HUES6 (cell line): Measurements from ENCODE around the gene TRMT13.
A peak's percentile ranks its signal among the peaks of the same experiment; 100 is the strongest.

ENCODE experiments used
- H3K27ac ChIP-seq: 2 replicates; pipeline ENCODE4 v1.7.0; 2013; ENCODE audit warnings: low read depth, mild to moderate bottlenecking, low read length, inconsistent platforms
- H3K27me3 ChIP-seq: 2 replicates; pipeline ENCODE4 v1.6.1; 2013; ENCODE audit warnings: low read length; ENCODE audit not compliant: control insufficient read depth, insufficient read depth
- H3K36me3 ChIP-seq: 2 replicates; pipeline ENCODE4 v1.6.1; 2013; ENCODE audit warnings: low read length; ENCODE audit not compliant: control insufficient read depth, insufficient read depth
- H3K4me1 ChIP-seq: 2 replicates; pipeline ENCODE4 v1.6.1; 2013; ENCODE audit warnings: low read length; ENCODE audit not compliant: control insufficient read depth, insufficient read depth
- H3K4me3 ChIP-seq: 2 replicates; pipeline ENCODE4 v1.5.1; 2013; ENCODE audit warnings: low read depth, low read length
- H3K9ac ChIP-seq: one replicate; pipeline ENCODE4 v1.6.1; 2013; ENCODE audit warnings: mild to moderate bottlenecking, low read length
- H3K9me3 ChIP-seq: 2 replicates; pipeline ENCODE4 v1.6.1; 2013; ENCODE audit warnings: low read depth, low read length; ENCODE audit not compliant: control insufficient read depth, insufficient read depth

The TRMT13 gene

DNA sequence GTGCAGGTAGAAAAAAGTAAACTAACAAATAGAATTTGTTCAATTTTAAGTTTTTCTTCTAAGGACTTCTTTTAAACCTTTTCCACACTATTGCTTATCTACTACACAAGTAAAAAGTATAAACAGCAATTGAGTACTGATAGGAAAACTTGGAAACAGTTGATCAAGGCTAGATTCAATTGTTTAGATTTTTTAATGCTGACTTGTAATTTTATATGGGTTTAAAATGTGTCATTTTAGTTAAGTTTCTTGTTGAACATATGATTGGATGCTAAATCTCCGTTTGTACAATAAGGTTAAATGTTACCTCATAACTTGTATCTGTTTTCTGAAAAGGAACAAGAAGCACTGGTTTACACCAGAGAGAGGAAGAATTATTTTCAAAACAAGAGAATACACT, 5.7 kb upstream of the TRMT13 start:
- no peaks in the 10 kb centered on the region for H3K27me3 ChIP-seq
- H3K9ac ChIP-seq: no peak overlapping the region
- no peak overlapping the region for H3K27ac ChIP-seq
- H3K9me3 ChIP-seq: no peaks in the 10 kb centered on the region
- H3K36me3 ChIP-seq: peaks cover 11% of the 10 kb centered on the region; the same call in 1 of the 2 replicates
- H3K4me1 ChIP-seq: 0 out of 2 replicates have a peak, but pooled peaks cover 6% of the 10 kb centered on the region
- H3K4me3 ChIP-seq: no peak overlapping the region

DNA sequence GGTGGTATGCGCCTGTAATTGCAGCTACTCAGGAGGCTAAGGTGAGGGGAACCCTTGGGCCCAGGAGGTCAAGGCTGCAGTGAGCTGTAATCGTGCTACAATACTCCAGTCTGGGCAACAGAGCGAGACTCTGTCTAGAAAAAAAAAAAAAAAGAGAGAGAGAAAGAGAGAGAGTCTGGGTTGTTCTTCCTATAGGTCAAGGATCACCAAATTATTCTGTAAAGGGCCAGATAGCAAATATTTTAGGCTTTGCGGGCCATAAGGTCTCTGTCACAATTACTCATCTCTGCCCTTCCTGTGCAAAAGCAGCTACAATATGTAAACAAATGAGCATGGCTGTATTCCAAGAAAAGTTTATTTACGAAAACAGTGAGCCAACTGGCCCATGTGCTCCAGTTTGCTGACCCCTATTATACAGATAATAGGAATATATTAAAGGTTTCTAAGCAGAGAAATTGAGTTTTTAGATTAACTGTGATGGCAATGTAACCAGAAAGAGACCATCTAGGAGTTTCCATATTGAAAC, 2.3 kb upstream of the TRMT13 start:
- no peak overlapping the region for H3K4me3 ChIP-seq
- no peaks in the 10 kb centered on the region for H3K9me3 ChIP-seq
- H3K9ac ChIP-seq: no peak overlapping the region
- H3K27ac ChIP-seq: no peak overlapping the region
- 0 out of 2 replicates have a peak, but pooled peaks cover 6% of the 10 kb centered on the region for H3K4me1 ChIP-seq
- H3K27me3 ChIP-seq: no peaks in the 10 kb centered on the region
- H3K36me3 ChIP-seq: no peaks in the 10 kb centered on the region

DNA sequence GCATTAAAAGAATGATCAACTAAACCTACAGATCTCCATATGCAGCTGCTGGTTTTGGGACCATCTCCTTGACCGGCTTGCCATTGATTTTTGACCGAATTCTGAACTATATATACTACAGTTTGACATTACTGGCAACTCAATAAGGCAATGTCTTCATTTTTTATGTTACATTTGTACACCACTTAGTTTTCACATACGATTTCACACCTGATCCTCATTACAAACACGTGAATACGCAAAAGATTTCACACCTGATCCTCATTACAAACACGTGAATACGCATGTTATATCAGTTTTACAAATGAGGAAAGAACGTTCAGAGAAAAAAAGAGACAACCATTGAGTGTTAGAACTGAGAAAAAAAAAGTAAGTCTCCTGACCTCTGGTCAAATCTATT, 1.3 kb upstream of the TRMT13 start:
- H3K27me3 ChIP-seq: no peaks in the 10 kb centered on the region
- H3K4me1 ChIP-seq: 0 out of 2 replicates have a peak, but pooled peaks cover 6% of the 10 kb centered on the region
- peak overlapping the region; percentile 89 for H3K4me3 ChIP-seq
- no peak overlapping the region for H3K27ac ChIP-seq
- H3K36me3 ChIP-seq: no peaks in the 10 kb centered on the region
- H3K9me3 ChIP-seq: no peaks in the 10 kb centered on the region
- peak overlapping the region; percentile 88 for H3K9ac ChIP-seq

DNA sequence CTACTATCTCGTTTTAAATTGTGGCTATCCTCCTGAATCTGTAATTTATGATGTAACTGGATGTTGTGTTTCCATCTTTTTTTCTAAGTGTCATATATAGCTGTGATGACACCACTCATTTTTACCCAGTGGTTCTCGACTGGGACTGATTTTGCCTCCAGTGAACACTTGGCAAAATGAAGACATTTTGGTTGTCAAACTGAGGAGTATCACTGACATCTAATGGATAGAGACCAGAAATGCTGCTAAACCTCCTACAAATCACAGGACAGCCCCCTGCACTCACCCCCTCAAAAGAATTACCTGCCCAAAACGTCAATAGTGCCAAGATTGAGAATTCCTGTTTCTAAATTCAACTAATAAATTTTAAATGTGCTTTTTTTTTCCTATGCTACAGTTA, 1.9 kb downstream of the TRMT13 start:
- Histone ChIP-seq H3K36me3 (peaks cover 29% of the 10 kb centered on the region), H3K4me3 (no peak overlapping the region), H3K27me3 (no peaks in the 10 kb centered on the region), H3K4me1 (0 out of 2 replicates have a peak, but pooled peaks cover 6% of the 10 kb centered on the region), H3K27ac (no peak overlapping the region), H3K9me3 (no peaks in the 10 kb centered on the region), H3K9ac (no peak overlapping the region)

DNA sequence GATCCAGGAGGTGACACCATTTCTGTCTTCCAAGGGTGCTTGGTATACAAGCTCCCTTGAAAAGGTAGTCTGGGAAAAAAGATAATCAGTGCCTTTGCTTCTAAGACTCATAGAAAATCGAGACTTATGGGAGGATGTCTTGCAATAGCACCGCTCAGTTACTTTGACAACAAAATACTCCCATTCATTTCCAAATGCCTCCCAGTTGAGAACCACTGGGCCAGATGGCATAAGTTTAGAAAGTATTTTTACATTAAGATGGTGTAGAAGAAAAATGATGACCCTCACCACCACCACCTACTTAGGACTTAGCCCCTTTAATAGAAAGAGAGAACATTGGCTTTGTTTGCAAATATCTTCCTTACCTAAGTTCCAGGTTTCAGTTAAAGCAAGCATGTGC, 4.6 kb downstream of the TRMT13 start:
- no peaks in the 10 kb centered on the region for H3K27me3 ChIP-seq
- no peak overlapping the region for H3K9ac ChIP-seq
- H3K9me3 ChIP-seq: no peaks in the 10 kb centered on the region
- no peak overlapping the region for H3K4me3 ChIP-seq
- H3K36me3 ChIP-seq: peaks cover 57% of the 10 kb centered on the region
- H3K27ac ChIP-seq: no peak overlapping the region
- H3K4me1 ChIP-seq: no peaks in the 10 kb centered on the region

DNA sequence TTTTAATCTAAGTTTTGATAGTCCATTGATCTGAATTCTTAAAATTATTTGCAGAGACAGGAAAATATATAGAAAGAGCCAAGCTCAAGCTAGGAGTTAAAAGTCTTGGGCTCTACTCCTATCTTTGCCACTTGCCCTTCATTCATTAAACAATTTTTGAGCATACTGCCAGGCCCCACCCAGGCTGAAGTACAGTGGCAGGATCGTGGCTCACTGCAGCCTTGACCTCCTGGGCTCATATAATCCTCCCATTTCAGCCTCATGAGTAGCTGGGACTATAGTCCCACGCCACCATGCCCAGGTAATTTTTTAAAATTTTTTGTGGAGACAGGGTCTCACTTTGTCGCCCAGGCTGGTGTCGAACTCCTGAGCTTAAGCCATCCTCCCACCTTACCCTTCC, 8.2 kb downstream of the TRMT13 start:
- H3K27ac ChIP-seq: no peak overlapping the region
- no peaks in the 10 kb centered on the region for H3K27me3 ChIP-seq
- H3K4me3 ChIP-seq: no peak overlapping the region
- H3K4me1 ChIP-seq: no peaks in the 10 kb centered on the region
- H3K9ac ChIP-seq: no peak overlapping the region
- H3K36me3 ChIP-seq: peaks cover 91% of the 10 kb centered on the region
- H3K9me3 ChIP-seq: no peaks in the 10 kb centered on the region

DNA sequence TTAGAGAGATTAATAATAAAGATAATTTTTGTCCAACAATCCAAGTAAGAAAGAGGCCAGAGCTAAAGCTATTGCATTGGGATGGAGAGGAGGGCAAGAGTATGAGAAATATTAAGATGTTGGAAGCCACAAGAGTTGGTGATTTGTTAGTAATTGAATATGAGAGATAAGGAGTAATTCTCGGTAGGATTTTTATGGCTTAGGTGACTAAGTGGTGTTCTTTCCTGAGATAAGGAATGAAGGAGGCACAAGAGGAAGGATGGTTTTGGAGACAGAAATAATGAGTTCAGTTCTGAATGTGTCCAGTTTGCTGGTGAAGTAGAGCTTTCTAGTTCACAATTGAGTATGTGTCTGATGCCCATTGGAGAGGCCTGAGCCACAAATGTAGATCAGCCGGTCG, 9.4 kb downstream of the TRMT13 start:
- Histone ChIP-seq H3K4me1 (no peaks in the 10 kb centered on the region), H3K9ac (no peak overlapping the region), H3K4me3 (no peak overlapping the region), H3K27me3 (no peaks in the 10 kb centered on the region), H3K9me3 (no peaks in the 10 kb centered on the region), H3K27ac (no peak overlapping the region), H3K36me3 (peaks cover 87% of the 10 kb centered on the region)

DNA sequence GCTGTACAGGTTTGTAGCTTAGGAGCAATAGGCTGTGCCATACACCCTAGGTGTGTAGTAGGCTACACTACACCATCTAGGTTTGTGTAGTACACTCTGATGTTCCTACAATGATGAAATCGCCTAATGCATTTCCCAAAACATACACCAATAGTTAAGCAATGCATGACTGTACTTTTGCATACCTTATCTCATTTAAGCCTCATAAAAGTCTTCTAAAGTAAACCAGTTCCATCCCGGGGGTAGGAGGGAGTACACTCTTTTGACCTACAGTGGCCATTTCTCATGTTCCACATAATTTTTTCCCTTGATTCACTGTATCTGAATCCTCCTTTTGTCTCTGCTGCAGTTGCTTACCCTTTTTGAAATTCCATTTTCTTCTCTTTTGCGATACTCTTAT, 12.2 kb downstream of the TRMT13 start:
- Histone ChIP-seq H3K4me1 (no peaks in the 10 kb centered on the region), H3K27me3 (no peaks in the 10 kb centered on the region), H3K4me3 (no peak overlapping the region), H3K9ac (no peak overlapping the region), H3K27ac (no peak overlapping the region), H3K36me3 (peaks cover 74% of the 10 kb centered on the region), H3K9me3 (no peaks in the 10 kb centered on the region)

DNA sequence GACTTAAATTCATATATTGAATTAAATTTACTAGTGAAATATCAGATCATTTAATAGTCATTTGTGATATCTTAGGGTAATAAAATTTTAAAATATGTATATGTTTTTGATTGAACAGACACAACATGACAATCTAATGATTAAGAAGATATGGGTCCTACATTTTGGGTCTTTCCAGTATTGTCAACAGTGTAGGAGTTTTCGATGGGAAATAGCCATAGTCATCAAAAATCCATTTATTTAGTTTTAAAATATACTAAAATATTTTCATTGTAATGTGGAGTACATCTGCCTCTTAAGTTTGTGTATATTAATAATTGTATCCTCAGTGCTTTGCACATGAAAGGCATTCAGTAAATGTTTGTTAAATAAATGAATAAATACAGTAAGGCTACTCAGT, 14.0 kb downstream of the TRMT13 start:
- Histone ChIP-seq H3K9me3 (no peaks in the 10 kb centered on the region), H3K4me1 (no peaks in the 10 kb centered on the region), H3K9ac (no peak overlapping the region), H3K27ac (no peak overlapping the region), H3K4me3 (no peak overlapping the region), H3K27me3 (no peaks in the 10 kb centered on the region), H3K36me3 (peaks cover 55% of the 10 kb centered on the region)

DNA sequence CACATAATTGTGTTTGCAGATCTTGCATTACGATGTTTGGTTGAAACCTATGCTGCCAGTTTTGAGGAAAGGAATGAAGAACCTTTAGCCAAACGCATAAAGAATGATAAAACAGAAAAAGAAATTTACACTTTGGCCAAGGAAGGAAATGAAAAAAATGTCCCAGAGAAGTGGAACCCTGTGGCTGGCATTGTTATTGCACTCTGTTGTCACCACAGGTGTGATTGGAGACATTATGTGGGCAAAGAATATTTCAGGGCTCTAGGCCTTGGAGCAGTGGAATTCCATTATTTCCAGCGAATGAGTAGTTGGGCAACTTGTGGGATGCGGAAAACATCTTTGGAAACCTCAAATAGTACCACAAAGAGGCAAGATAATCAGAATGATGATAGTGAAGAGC, 14.9 kb downstream of the TRMT13 start:
- Histone ChIP-seq H3K27ac (no peak overlapping the region), H3K4me1 (no peaks in the 10 kb centered on the region), H3K27me3 (no peaks in the 10 kb centered on the region), H3K9me3 (no peaks in the 10 kb centered on the region), H3K4me3 (no peak overlapping the region), H3K9ac (no peak overlapping the region), H3K36me3 (peaks cover 47% of the 10 kb centered on the region)

DNA sequence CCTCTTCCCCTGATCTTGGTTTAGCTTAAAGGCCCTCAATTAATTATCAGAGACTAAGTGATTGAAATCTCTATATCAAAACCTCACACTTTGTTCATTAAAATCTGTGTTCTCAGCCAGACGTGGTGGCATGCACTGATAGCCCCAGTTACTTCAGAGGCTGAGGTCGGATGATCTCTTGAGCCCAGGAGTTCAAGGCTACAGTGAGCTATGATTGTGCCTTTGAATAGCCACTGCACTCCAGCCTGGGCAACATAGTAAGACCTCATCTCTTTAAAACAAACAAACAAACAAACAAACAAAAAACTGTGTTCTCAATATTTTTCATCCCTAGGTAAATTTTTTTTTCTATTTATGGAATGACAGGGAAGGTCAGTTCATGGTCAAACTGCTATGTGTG, 18.7 kb downstream of the TRMT13 start:
- H3K36me3 ChIP-seq: peaks cover 13% of the 10 kb centered on the region
- H3K9me3 ChIP-seq: no peaks in the 10 kb centered on the region
- no peak overlapping the region for H3K27ac ChIP-seq
- no peak overlapping the region for H3K4me3 ChIP-seq
- no peak overlapping the region for H3K9ac ChIP-seq
- H3K27me3 ChIP-seq: no peaks in the 10 kb centered on the region
- no peaks in the 10 kb centered on the region for H3K4me1 ChIP-seq

DNA sequence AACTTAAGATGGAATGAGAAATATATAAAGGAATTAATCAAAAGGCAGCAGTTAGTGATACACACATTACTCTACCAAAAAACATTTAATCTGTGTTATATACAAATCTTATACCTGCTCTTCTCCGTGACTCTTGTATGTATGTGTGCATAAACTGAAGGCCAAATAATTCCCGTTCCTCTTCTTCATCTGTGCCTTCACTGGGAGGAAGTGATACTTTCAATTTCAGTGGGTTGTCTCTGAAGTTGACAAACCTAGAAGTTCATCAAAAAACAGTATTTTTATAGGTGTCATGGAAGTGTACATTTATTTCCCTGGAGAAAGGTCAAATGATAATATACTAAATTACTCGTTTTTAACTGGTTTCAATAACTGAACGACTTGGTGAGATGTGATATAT, 19.3 kb downstream of the TRMT13 start:
- H3K4me3 ChIP-seq: no peak overlapping the region
- no peak overlapping the region for H3K27ac ChIP-seq
- H3K9me3 ChIP-seq: no peaks in the 10 kb centered on the region

More for the DNA sequence above, 19.3 kb downstream of the TRMT13 start:
- no peaks in the 10 kb centered on the region for H3K27me3 ChIP-seq
- H3K36me3 ChIP-seq: peaks cover 13% of the 10 kb centered on the region
- no peaks in the 10 kb centered on the region for H3K4me1 ChIP-seq
- H3K9ac ChIP-seq: no peak overlapping the region
